Keratinocyte (primary cell): ENCODE measurements around the gene INPP4B. TPM values are rescaled to one million over a fixed set of nuclear protein-coding genes. Genes with fewer than 3 reads are reported as not detected.

Experiments
- DNase-seq: peaks from one replicate; pipeline ENCODE4 v3.0.0-alpha.2; 2011; ENCODE audit warnings: low read depth, missing footprints, low spot score
- FAIRE-seq: peaks from 2 replicates; lab custom pipeline; 2011; peaks lifted over from hg19 to GRCh38; lab: Jason Lieb, UNC
- H2AFZ ChIP-seq: 2 replicates; pipeline ENCODE4 v1.6.0; 2012; ENCODE audit warnings: low read length, control low read depth, inconsistent platforms; ENCODE audit not compliant: control insufficient read depth
- H3K27ac ChIP-seq: 2 replicates; pipeline ENCODE4 v1.5.1; 2011; ENCODE audit warnings: low read length; ENCODE audit not compliant: control insufficient read depth, insufficient read depth
- H3K27me3 ChIP-seq: 3 replicates; pipeline ENCODE4 v1.6.0; 2011; ENCODE audit warnings: low read length; ENCODE audit not compliant: control insufficient read depth, insufficient read depth; ENCODE audit errors: extremely low read depth
- H3K36me3 ChIP-seq, 2 experiments: 2 replicates in 1 of 2; 3 replicates in 1 of 2; pipeline ENCODE4 v1.5.1; 2011; ENCODE audit warnings: low read length in 2 of 2, mild to moderate bottlenecking in 1 of 2; ENCODE audit not compliant: control insufficient read depth in 2 of 2, insufficient read depth in 2 of 2; ENCODE audit errors: extremely low read depth in 1 of 2
- H3K4me1 ChIP-seq: 3 replicates; pipeline ENCODE4 v1.5.1; 2011; ENCODE audit warnings: low read length; ENCODE audit not compliant: control insufficient read depth, insufficient read depth; ENCODE audit errors: extremely low read depth
- H3K4me2 ChIP-seq: 3 replicates; pipeline ENCODE4 v1.6.0; 2011; ENCODE audit warnings: low read depth, low read length; ENCODE audit not compliant: control insufficient read depth, insufficient read depth; ENCODE audit errors: extremely low read depth
- H3K4me3 ChIP-seq, 3 experiments: fragments of 200-600 bp in 1 of 3; sonication (generic) in 1 of 3; 2 replicates in 2 of 3; 3 replicates in 1 of 3; pipeline ENCODE4 v1.5.1; 2011 to 2016; ENCODE audit warnings: low read length in 3 of 3, mild to moderate bottlenecking in 3 of 3, control low read depth in 2 of 3, inconsistent platforms in 1 of 3, low read depth in 1 of 3, mixed read lengths in 1 of 3, mixed run types in 1 of 3, moderate library complexity in 1 of 3; ENCODE audit not compliant: control insufficient read depth in 2 of 3, insufficient read depth in 2 of 3; ENCODE audit errors: extremely low read depth in 1 of 3
- H3K79me2 ChIP-seq: 2 replicates; pipeline ENCODE4 v1.6.0; 2012; ENCODE audit warnings: low read length; ENCODE audit not compliant: control insufficient read depth, insufficient read depth
- H3K9ac ChIP-seq: 3 replicates; pipeline ENCODE4 v1.6.0; 2011; ENCODE audit warnings: low read length; ENCODE audit not compliant: control insufficient read depth, insufficient read depth; ENCODE audit errors: extremely low read depth
- H3K9me1 ChIP-seq: 3 replicates; pipeline ENCODE4 v1.6.0; 2011; ENCODE audit warnings: low read length; ENCODE audit not compliant: control insufficient read depth, insufficient read depth; ENCODE audit errors: extremely low read depth
- H3K9me3 ChIP-seq: 2 replicates; pipeline ENCODE4 v1.5.1; 2012; ENCODE audit warnings: low read depth, low read length; ENCODE audit not compliant: control insufficient read depth
- H4K20me1 ChIP-seq: 3 replicates; pipeline ENCODE4 v1.6.0; 2011; ENCODE audit warnings: low read length; ENCODE audit not compliant: control insufficient read depth, insufficient read depth; ENCODE audit errors: extremely low read depth
- EZH2 ChIP-seq: IDR thresholded peaks from one replicate; pipeline ENCODE4 v1.6.1; 2012; ENCODE audit warnings: inconsistent platforms, mild to moderate bottlenecking, low read length, moderate library complexity
- dilution Hi-C: fragments of 300-500 bp; cut with MboI; formaldehyde crosslinking; loops from one replicate; pipeline ENCODE4 v1.7.0; 2020; ENCODE audit warnings: low sequenced_read_pairs; ENCODE audit not compliant: extremely low pct_ligation_motif_present
- polyA plus RNA-seq, 5 experiments: library from polyadenylated mRNA; depleted of rRNA in 3 of 5; stranded (reverse) in 3 of 5; stranded (forward) in 1 of 5; unstranded in 1 of 5; fragments of >200 nt; gene quantifications; 1 replicate in 1 of 5; 2 replicates in 3 of 5; 3 replicates in 1 of 5; pipeline versions ENCODE4 v1.2.1 to v1.2.3, GENCODE V29; 2011 to 2012; ENCODE audit warnings: missing spikeins in 2 of 5, low read depth in 1 of 5, low replicate concordance in 1 of 5
- TF ChIP-seq, protein P1 (sequence below), 3 experiments: IDR thresholded peaks in 1 of 3; conservative IDR thresholded peaks in 1 of 3; optimal IDR thresholded peaks in 1 of 3; 2 replicates in 2 of 3; 3 replicates in 1 of 3; pipeline versions ENCODE3 to v1.5.1; 2011; ENCODE audit warnings: low read length in 3 of 3, mild to moderate bottlenecking in 3 of 3, moderate library complexity in 2 of 3, control low read depth in 1 of 3, inconsistent platforms in 1 of 3; ENCODE audit not compliant: insufficient read depth in 2 of 3; ENCODE audit errors: extremely low read depth in 1 of 3

INPP4B gene
- polyA plus RNA-seq, 1 donor (not counting 4 experiments of a cell fraction or from before 2014, with no cell fraction given): 50.2 TPM

DNA sequence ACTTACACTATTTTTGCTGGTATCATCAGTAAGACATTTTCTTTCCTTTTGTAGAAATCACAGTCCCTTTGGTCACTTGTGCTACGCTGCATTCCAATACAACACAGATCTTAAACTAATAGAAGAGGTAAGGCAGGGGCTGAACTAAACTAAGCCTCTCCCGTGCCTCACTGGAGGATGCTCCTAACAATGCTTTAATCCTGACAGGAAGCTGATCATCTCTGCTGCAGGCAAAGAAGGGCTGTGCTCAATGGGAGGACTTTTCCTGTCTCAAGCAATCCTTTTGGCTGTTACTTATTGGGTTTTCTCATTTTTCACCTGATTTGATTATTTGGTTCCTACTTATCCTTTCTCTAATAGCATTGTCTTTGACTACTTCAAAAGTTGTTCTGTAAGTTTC lies 583.1 kb downstream of the INPP4B start:
- peaks cover 6% of the 10 kb centered on the region for H4K20me1 ChIP-seq
- H3K9me1 ChIP-seq: peaks cover 2% of the 10 kb centered on the region
- dilution Hi-C loops: no loop called here
- no peaks in the 10 kb centered on the region for H3K9me3 ChIP-seq
- H2AFZ ChIP-seq: no peak overlapping the region
- TF ChIP-seq, protein P1, sequence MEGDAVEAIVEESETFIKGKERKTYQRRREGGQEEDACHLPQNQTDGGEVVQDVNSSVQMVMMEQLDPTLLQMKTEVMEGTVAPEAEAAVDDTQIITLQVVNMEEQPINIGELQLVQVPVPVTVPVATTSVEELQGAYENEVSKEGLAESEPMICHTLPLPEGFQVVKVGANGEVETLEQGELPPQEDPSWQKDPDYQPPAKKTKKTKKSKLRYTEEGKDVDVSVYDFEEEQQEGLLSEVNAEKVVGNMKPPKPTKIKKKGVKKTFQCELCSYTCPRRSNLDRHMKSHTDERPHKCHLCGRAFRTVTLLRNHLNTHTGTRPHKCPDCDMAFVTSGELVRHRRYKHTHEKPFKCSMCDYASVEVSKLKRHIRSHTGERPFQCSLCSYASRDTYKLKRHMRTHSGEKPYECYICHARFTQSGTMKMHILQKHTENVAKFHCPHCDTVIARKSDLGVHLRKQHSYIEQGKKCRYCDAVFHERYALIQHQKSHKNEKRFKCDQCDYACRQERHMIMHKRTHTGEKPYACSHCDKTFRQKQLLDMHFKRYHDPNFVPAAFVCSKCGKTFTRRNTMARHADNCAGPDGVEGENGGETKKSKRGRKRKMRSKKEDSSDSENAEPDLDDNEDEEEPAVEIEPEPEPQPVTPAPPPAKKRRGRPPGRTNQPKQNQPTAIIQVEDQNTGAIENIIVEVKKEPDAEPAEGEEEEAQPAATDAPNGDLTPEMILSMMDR (optimal IDR thresholded peaks at IDR 0.05 in 1 of 3, IDR thresholded peaks at IDR 0.05 in 1 of 3, conservative IDR thresholded peaks at IDR 0.05 in 1 of 3; ENCODE audit: extremely low read depth in 1 of 3, insufficient read depth in 2 of 3, low read length in 3 of 3): no peak
- TF ChIP-seq EZH2: no peak
- H3K36me3 ChIP-seq: peaks cover 3 to 11% of the 10 kb centered on the region in 2 experiments
- DNase-seq (no peak), FAIRE-seq (peak; percentile 59)
- no peak overlapping the region for H3K9ac ChIP-seq
- H3K4me2 ChIP-seq: no peak overlapping the region
- H3K27me3 ChIP-seq: no peaks in the 10 kb centered on the region
- no peak overlapping the region for H3K4me3 ChIP-seq
- H3K4me1 ChIP-seq: peaks cover 10% of the 10 kb centered on the region
- peaks cover 64% of the 10 kb centered on the region for H3K79me2 ChIP-seq
- no peak overlapping the region for H3K27ac ChIP-seq

- H3K27ac ChIP-seq: no peak overlapping the region
- TF ChIP-seq, protein P1 (optimal IDR thresholded peaks at IDR 0.05 in 1 of 3, IDR thresholded peaks at IDR 0.05 in 1 of 3, conservative IDR thresholded peaks at IDR 0.05 in 1 of 3; ENCODE audit: extremely low read depth in 1 of 3, insufficient read depth in 2 of 3, low read length in 3 of 3): no peak
- TF ChIP-seq EZH2: no peak
- no peaks in the 10 kb centered on the region for H4K20me1 ChIP-seq
- H3K27me3 ChIP-seq: no peaks in the 10 kb centered on the region
- peaks cover 2 to 3% of the 10 kb centered on the region in 2 experiments for H3K36me3 ChIP-seq
- DNase-seq (no peak), FAIRE-seq (peak; percentile 49)
- H3K9ac ChIP-seq: no peak overlapping the region
- H3K9me1 ChIP-seq: no peaks in the 10 kb centered on the region
- H2AFZ ChIP-seq: no peak overlapping the region
- dilution Hi-C loops: no loop called here
- peaks cover 15% of the 10 kb centered on the region for H3K79me2 ChIP-seq
- peaks cover 8% of the 10 kb centered on the region for H3K4me1 ChIP-seq
- H3K4me2 ChIP-seq: no peak overlapping the region
- H3K4me3 ChIP-seq: no peak overlapping the region
- no peaks in the 10 kb centered on the region for H3K9me3 ChIP-seq
Measured at GRCh38 chr4:142248946-142249345, 597.2 kb downstream of the INPP4B start.
